DND-41 (cell line): ENCODE data around the gene PKHD1.
A peak's percentile ranks its signal among the peaks of the same experiment; 100 is the strongest.

Experiments
- ATAC-seq: fragments of 200-7000 bp; cut with Tn5 transposase; 3 replicates; pipeline ENCODE4 v1.9.1; 2021; ENCODE audit warnings: low read depth; ENCODE audit not compliant: insufficient read depth
- DNase-seq: peaks from one replicate; pipeline ENCODE4 v3.0.0-alpha.2; 2020
- H2AFZ ChIP-seq: 2 replicates; pipeline ENCODE4 v1.6.0; 2012; ENCODE audit warnings: low read depth, low read length
- H3K27ac ChIP-seq: 2 replicates; pipeline ENCODE4 v1.5.1; 2012; ENCODE audit warnings: low read length, inconsistent platforms
- H3K27me3 ChIP-seq: fragments of 200-600 bp; sonication (generic); 2 replicates; pipeline ENCODE4 v1.6.0; 2012; ENCODE audit warnings: low read length, mild to moderate bottlenecking, inconsistent platforms; ENCODE audit not compliant: insufficient read depth, poor library complexity
- H3K36me3 ChIP-seq: 2 replicates; pipeline ENCODE4 v1.5.1; 2012; ENCODE audit warnings: low read length, inconsistent platforms; ENCODE audit not compliant: insufficient read depth
- H3K4me1 ChIP-seq: 2 replicates; pipeline ENCODE4 v1.5.1; 2012; ENCODE audit warnings: mild to moderate bottlenecking, low read length; ENCODE audit not compliant: insufficient read depth
- H3K4me2 ChIP-seq: 2 replicates; pipeline ENCODE4 v1.6.0; 2012; ENCODE audit warnings: mild to moderate bottlenecking, moderate library complexity, low read length, inconsistent platforms; ENCODE audit not compliant: insufficient read depth
- H3K4me3 ChIP-seq, 2 experiments: fragments of 200-600 bp in 1 of 2; shearing (Covaris generic) in 1 of 2; 2 replicates each; pipeline ENCODE4 v1.5.1; 2012 to 2016; ENCODE audit warnings: inconsistent platforms in 2 of 2, low read length in 2 of 2, mild to moderate bottlenecking in 2 of 2, low read depth in 1 of 2, moderate library complexity in 1 of 2
- H3K79me2 ChIP-seq: 2 replicates; pipeline ENCODE4 v1.6.0; 2012; ENCODE audit warnings: low read length, inconsistent platforms; ENCODE audit not compliant: insufficient read depth
- H3K9ac ChIP-seq: 2 replicates; pipeline ENCODE4 v1.6.0; 2012; ENCODE audit warnings: low read depth, mild to moderate bottlenecking, inconsistent platforms, low read length, moderate library complexity
- H3K9me3 ChIP-seq: 2 replicates; pipeline ENCODE4 v1.5.1; 2012; ENCODE audit warnings: low read length, moderate library complexity, mild to moderate bottlenecking, inconsistent platforms; ENCODE audit not compliant: insufficient read depth, severe bottlenecking
- H4K20me1 ChIP-seq: 2 replicates; pipeline ENCODE4 v1.6.0; 2012; ENCODE audit warnings: low read length; ENCODE audit not compliant: insufficient read depth
- CTCF ChIP-seq: IDR thresholded peaks from 2 replicates; pipeline ENCODE4 v1.5.1; 2012; ENCODE audit warnings: borderline replicate concordance, low read length, moderate library complexity, mild to moderate bottlenecking; ENCODE audit not compliant: poor library complexity, severe bottlenecking; ENCODE audit errors: extremely low read depth
- EZH2 ChIP-seq: IDR thresholded peaks from 3 replicates; pipeline ENCODE4 v1.6.1; 2012; ENCODE audit warnings: borderline replicate concordance, low read depth, mild to moderate bottlenecking, moderate library complexity, low read length, inconsistent platforms; ENCODE audit not compliant: severe bottlenecking

PKHD1 gene

GRCh38 chr6:51765230-51765629, 322.2 kb downstream of the PKHD1 start:
- Histone ChIP-seq H3K9me3 (peaks cover 5% of the 10 kb centered on the region), H3K9ac (no peak overlapping the region), H3K4me3 (no peak overlapping the region), H4K20me1 (no peaks in the 10 kb centered on the region), H3K79me2 (no peaks in the 10 kb centered on the region), H2AFZ (0 out of 2 replicates have a peak overlapping the region, but pooled peaks have one; percentile 27), H3K27ac (no peak overlapping the region), H3K27me3 (no peaks in the 10 kb centered on the region), H3K4me1 (no peaks in the 10 kb centered on the region), H3K36me3 (no peaks in the 10 kb centered on the region), H3K4me2 (no peak overlapping the region)
- no peak for DNase-seq
- ATAC-seq = no peak
- TF ChIP-seq EZH2 (no peak), CTCF (no peak)

GRCh38 chr6:51753635-51754034, 333.8 kb downstream of the PKHD1 start:
- Histone ChIP-seq H3K4me2 (no peak overlapping the region), H3K27ac (no peak overlapping the region), H4K20me1 (no peaks in the 10 kb centered on the region), H3K9me3 (no peaks in the 10 kb centered on the region), H3K79me2 (no peaks in the 10 kb centered on the region), H3K9ac (no peak overlapping the region), H3K4me1 (no peaks in the 10 kb centered on the region), H3K4me3 (no peak overlapping the region), H3K27me3 (no peaks in the 10 kb centered on the region), H3K36me3 (no peaks in the 10 kb centered on the region), H2AFZ (no peak overlapping the region)
- ATAC-seq = peak; percentile 45; the same call in 1 of the 3 replicates
- peak; percentile 57 for TF ChIP-seq CTCF
- no peak for TF ChIP-seq EZH2
- DNase-seq = peak; percentile 32

GRCh38 chr6:51743999-51744398, 343.4 kb downstream of the PKHD1 start:
- Histone ChIP-seq H3K4me3 (no peak overlapping the region), H3K4me1 (no peaks in the 10 kb centered on the region), H3K4me2 (no peak overlapping the region), H4K20me1 (no peaks in the 10 kb centered on the region), H3K36me3 (no peaks in the 10 kb centered on the region), H2AFZ (no peak overlapping the region), H3K27ac (no peak overlapping the region), H3K27me3 (no peaks in the 10 kb centered on the region), H3K79me2 (no peaks in the 10 kb centered on the region), H3K9me3 (no peaks in the 10 kb centered on the region), H3K9ac (no peak overlapping the region)
- no peak for TF ChIP-seq CTCF
- no peak for ATAC-seq
- no peak for DNase-seq

- no peaks in the 10 kb centered on the region for H3K79me2 ChIP-seq
- ATAC-seq = no peak
- no peak overlapping the region for H3K4me3 ChIP-seq
- DNase-seq = no peak
- no peak overlapping the region for H3K27ac ChIP-seq
- H3K4me2 ChIP-seq = no peak overlapping the region
- no peaks in the 10 kb centered on the region for H4K20me1 ChIP-seq
- no peaks in the 10 kb centered on the region for H3K9me3 ChIP-seq
- H3K9ac ChIP-seq = no peak overlapping the region
- H3K27me3 ChIP-seq = no peaks in the 10 kb centered on the region
- H2AFZ ChIP-seq = no peak overlapping the region
- no peaks in the 10 kb centered on the region for H3K36me3 ChIP-seq
- no peaks in the 10 kb centered on the region for H3K4me1 ChIP-seq
- TF ChIP-seq CTCF = no peak
- TF ChIP-seq EZH2 = no peak
Measured at GRCh38 chr6:51740658-51741057, 346.8 kb downstream of the PKHD1 start.
